Measurements from ENCODE around the gene TJP1.

TJP1 gene

DNA sequence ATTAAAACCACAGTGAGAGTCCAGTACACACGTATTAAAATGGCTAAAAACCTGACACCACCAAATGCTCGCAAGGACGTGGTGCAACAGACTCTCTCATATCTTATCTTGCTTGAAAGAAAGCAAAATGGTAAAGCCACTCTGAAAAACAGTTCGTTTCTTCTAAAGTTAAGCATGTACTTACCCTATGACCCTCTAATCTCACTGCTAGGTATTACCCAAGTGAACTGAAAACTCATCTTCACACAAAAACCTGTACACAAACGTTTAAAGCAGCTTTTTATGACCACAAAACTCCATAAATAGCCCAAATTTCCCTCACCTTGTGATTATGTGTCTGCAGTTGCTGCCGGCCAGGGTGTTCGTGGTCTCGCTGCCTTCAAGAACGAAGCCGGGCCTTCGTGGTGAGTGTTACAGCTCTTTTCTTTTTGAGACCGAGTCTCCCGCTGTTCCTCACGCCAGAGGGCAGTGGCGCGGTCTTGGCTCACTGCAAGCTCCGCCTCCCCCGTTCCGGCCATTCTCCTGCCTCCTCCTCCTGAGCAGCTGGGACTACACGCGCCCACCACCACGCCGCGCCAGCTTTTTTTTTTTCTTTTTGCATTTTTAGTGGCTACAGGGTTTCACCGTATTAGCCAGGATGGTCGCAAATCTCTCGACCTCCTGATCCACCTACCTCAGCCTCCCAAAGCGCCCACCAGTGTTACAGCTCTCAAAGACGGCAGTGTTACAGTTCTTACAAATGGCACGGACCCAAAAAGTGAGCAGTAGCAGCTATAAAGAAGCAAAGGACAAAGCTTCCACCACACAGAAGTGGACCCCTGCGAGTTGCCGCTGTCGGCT lies 165.4 kb downstream of the TJP1 start:
- peak; percentile 91 for DNase-seq

DNA sequence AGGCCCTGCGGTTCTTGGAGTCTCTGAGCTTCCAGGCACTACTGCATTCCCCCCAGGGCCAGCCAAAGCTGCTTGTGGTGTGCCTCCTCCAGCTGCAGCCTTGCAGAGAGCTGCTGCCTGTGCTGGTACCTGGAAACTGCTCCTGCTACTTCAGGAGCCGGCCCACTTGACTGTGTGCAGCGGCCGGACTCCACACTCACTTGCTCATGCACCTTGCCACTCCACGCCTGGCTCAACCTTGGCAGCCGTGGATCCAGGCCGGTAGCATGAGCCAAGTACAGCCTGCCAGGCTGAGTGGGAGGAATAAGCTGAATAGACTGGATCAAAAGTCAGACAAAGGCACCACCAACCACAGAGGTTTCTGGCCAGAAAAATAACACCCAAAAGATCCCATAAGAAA lies 169.7 kb downstream of the TJP1 start:
- DNase-seq = no peak

DNA sequence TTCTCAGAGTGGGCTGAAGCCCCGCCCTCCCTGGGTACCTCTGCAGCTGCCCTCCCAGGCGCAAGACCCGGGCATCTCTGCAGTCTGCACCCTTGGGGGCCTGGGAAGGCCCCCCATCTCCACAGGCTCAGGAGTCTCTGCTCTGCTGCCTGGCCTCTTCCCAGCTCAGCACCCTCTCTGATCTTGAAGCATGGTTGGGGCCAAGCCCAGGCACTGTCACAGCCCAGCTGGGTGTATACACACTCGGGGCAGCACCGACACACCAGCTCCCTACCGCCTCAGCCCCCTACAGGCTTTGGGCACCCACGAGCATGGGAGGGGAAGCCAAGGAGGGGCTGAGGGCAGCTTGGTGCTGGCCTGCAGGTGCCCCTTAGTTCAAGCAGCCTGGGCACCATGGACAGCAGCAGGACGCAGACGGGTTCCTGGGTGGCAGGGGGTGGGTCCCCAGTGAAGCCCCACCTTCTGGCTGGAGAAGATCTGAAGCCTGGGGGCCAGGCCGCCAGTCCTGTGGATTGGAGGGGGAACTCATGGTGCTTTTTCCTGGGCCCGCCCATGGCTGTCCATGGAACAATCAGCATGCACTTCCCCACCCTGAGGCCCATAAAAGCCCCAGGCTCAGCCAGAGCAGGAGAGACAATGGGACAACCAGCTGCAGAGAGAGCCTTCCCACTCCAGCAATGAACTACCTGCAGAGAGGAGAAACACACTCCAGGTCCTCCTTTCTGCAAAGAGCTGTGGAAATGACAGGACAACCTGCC lies 170.6 kb downstream of the TJP1 start:
- DNase-seq = no peak
